ENCODE data around the gene PPFIA4. TPM values are rescaled to one million over a fixed set of nuclear protein-coding genes. Genes with fewer than 3 reads are reported as not detected.

Gene PPFIA4
- polyA plus RNA-seq, 1 of the 3 experiments (the other 2 are of a cell fraction) = 4.4 TPM

DNA sequence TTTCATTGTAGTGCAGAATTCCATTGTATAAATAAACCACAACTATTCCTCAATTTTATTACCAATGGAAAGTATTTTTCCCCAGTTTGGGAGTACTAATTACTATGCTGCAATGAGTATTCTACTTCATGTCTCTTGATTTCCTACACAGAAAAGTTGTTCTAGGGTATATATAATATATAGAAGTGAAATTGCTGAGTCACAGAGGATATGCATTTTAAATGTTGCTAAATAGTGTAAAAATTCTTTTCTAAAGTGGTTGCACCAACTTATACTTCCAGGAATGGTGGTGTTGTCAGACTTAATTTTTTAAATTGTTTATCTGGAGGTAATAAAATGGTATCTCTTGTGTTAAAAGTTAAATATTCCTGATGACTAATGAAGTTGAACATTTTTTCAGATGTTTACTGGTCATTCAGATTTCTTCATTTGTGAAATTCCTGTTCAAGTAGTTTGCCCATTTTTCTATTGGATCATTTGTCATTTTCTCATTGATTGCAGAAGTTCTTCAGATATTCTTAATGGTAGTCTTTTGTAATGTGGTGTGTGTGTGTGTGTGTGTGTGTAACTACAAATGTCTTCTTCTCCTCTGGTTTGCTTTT lies 78.6 kb downstream of the PPFIA4 start:
- POLR2A ChIA-PET = no interaction called here
- no peaks in the 10 kb centered on the region; a peak in 1 of 4 replicates for H3K4me1 ChIP-seq (ENCODE audit: control insufficient read depth in 1 of 2, insufficient read depth in 2 of 2, low read depth in 1 of 2, low read length in 1 of 2)
- H3K36me3 ChIP-seq (replicated peaks in 1 of 2; ENCODE audit: control insufficient read depth in 1 of 2, insufficient read depth in 2 of 2, low read length in 1 of 2) = peaks cover 0 to 5% of the 10 kb centered on the region in 2 experiments
- TF ChIP-seq SMC3 (IDR thresholded peaks at IDR 0.05; ENCODE audit: low read depth, low read length) = no peak
- TF ChIP-seq, protein P1, sequence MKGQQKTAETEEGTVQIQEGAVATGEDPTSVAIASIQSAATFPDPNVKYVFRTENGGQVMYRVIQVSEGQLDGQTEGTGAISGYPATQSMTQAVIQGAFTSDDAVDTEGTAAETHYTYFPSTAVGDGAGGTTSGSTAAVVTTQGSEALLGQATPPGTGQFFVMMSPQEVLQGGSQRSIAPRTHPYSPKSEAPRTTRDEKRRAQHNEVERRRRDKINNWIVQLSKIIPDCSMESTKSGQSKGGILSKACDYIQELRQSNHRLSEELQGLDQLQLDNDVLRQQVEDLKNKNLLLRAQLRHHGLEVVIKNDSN (IDR thresholded peaks at IDR 0.05; ENCODE audit: borderline replicate concordance, low read depth) = no peak
- H3K4me2 ChIP-seq = no peak overlapping the region
- no peaks in the 10 kb centered on the region for H3F3A ChIP-seq (replicated peaks; ENCODE audit: insufficient read depth)
- H3K9ac ChIP-seq = no peak overlapping the region
- no peak overlapping the region for H2AFZ ChIP-seq (ENCODE audit: low read depth)
- no peaks in the 10 kb centered on the region for H3K9me3 ChIP-seq
- peaks cover 25% of the 10 kb centered on the region for H3K27me3 ChIP-seq (ENCODE audit: insufficient read depth)
- H3K79me2 ChIP-seq (ENCODE audit: insufficient read depth) = no peaks in the 10 kb centered on the region
- H4K20me1 ChIP-seq (ENCODE audit: insufficient read depth) = no peaks in the 10 kb centered on the region
- no peak overlapping the region for H3K27ac ChIP-seq (ENCODE audit: low read depth in 2 of 2, low read length in 1 of 2)
- H3K4me3 ChIP-seq (ENCODE audit: low read depth in 2 of 2, low read length in 1 of 2) = no peak overlapping the region
- CTCF ChIA-PET = interaction anchor here (3.5 kb wide), 1 partner anchor 162 kb away, joined by 9 read pairs; no protein-coding TSS in a partner anchor
- DNase-seq = no peak
- no peaks in the 10 kb centered on the region for H3K9me2 ChIP-seq

DNA sequence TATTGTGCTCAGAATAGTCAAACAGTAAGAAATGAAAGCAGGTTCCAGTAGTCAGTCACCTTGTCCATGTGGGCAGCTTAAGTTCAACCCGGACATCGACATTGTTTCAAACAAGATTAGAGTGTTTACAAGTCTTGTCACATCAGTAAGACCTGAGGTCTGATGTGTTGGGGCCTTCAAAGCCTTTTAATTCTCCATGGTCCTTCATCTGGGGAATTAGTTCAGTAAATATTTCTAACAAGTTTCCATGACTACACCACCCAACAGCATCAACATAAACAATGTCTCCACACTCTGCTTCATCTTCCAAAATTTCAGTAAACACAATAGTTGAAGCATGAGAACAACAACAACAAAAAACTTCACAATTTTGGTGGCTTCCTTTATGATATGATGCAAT lies 86.2 kb downstream of the PPFIA4 start:
- Histone ChIP-seq H3K4me1 (ENCODE audit: control insufficient read depth in 1 of 2, insufficient read depth in 2 of 2, low read depth in 1 of 2, low read length in 1 of 2) (no peaks in the 10 kb centered on the region; a peak in 1 of 4 replicates), H3F3A (replicated peaks; ENCODE audit: insufficient read depth) (no peaks in the 10 kb centered on the region), H3K36me3 (replicated peaks in 1 of 2; ENCODE audit: control insufficient read depth in 1 of 2, insufficient read depth in 2 of 2, low read length in 1 of 2) (no peaks in the 10 kb centered on the region), H3K27ac (ENCODE audit: low read depth in 2 of 2, low read length in 1 of 2) (no peak overlapping the region), H3K4me2 (no peak overlapping the region), H3K79me2 (ENCODE audit: insufficient read depth) (no peaks in the 10 kb centered on the region), H3K9me2 (no peaks in the 10 kb centered on the region), H3K4me3 (ENCODE audit: low read depth in 2 of 2, low read length in 1 of 2) (no peak overlapping the region), H4K20me1 (ENCODE audit: insufficient read depth) (no peaks in the 10 kb centered on the region), H3K9ac (no peak overlapping the region), H3K9me3 (no peaks in the 10 kb centered on the region), H2AFZ (ENCODE audit: low read depth) (no peak overlapping the region), H3K27me3 (ENCODE audit: insufficient read depth) (peaks cover 35% of the 10 kb centered on the region)
- TF ChIP-seq, protein P2, sequence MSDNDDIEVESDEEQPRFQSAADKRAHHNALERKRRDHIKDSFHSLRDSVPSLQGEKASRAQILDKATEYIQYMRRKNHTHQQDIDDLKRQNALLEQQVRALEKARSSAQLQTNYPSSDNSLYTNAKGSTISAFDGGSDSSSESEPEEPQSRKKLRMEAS (IDR thresholded peaks at IDR 0.05; ENCODE audit: low read depth) = no peak
- TF ChIP-seq RFX5 (IDR thresholded peaks at IDR 0.05; ENCODE audit: low read length) (no peak), FOSL2 (IDR thresholded peaks at IDR 0.05; ENCODE audit: borderline replicate concordance, low read depth) (no peak), RXRA (IDR thresholded peaks at IDR 0.05; ENCODE audit: borderline replicate concordance, low read depth) (no peak), YY1 (IDR thresholded peaks at IDR 0.05; ENCODE audit: low read depth) (no peak), MXI1 (IDR thresholded peaks at IDR 0.05; ENCODE audit: low read depth, low read length) (no peak), RAD21 (IDR thresholded peaks at IDR 0.05; ENCODE audit: low read length) (no peak), TAF1 (IDR thresholded peaks at IDR 0.05; ENCODE audit: borderline replicate concordance, low read depth, low read length) (no peak), FOXJ3 (CRISPR knock-in tag; IDR thresholded peaks at IDR 0.05) (no peak)
- TF ChIP-seq, protein P3, sequence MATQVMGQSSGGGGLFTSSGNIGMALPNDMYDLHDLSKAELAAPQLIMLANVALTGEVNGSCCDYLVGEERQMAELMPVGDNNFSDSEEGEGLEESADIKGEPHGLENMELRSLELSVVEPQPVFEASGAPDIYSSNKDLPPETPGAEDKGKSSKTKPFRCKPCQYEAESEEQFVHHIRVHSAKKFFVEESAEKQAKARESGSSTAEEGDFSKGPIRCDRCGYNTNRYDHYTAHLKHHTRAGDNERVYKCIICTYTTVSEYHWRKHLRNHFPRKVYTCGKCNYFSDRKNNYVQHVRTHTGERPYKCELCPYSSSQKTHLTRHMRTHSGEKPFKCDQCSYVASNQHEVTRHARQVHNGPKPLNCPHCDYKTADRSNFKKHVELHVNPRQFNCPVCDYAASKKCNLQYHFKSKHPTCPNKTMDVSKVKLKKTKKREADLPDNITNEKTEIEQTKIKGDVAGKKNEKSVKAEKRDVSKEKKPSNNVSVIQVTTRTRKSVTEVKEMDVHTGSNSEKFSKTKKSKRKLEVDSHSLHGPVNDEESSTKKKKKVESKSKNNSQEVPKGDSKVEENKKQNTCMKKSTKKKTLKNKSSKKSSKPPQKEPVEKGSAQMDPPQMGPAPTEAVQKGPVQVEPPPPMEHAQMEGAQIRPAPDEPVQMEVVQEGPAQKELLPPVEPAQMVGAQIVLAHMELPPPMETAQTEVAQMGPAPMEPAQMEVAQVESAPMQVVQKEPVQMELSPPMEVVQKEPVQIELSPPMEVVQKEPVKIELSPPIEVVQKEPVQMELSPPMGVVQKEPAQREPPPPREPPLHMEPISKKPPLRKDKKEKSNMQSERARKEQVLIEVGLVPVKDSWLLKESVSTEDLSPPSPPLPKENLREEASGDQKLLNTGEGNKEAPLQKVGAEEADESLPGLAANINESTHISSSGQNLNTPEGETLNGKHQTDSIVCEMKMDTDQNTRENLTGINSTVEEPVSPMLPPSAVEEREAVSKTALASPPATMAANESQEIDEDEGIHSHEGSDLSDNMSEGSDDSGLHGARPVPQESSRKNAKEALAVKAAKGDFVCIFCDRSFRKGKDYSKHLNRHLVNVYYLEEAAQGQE (IDR thresholded peaks at IDR 0.05; ENCODE audit: low read depth, low read length) = no peak
- TF ChIP-seq, protein P4, sequence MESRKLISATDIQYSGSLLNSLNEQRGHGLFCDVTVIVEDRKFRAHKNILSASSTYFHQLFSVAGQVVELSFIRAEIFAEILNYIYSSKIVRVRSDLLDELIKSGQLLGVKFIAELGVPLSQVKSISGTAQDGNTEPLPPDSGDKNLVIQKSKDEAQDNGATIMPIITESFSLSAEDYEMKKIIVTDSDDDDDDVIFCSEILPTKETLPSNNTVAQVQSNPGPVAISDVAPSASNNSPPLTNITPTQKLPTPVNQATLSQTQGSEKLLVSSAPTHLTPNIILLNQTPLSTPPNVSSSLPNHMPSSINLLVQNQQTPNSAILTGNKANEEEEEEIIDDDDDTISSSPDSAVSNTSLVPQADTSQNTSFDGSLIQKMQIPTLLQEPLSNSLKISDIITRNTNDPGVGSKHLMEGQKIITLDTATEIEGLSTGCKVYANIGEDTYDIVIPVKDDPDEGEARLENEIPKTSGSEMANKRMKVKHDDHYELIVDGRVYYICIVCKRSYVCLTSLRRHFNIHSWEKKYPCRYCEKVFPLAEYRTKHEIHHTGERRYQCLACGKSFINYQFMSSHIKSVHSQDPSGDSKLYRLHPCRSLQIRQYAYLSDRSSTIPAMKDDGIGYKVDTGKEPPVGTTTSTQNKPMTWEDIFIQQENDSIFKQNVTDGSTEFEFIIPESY (IDR thresholded peaks at IDR 0.05; ENCODE audit: borderline replicate concordance, low read depth) = no peak
- ChIA-PET CTCF (interaction anchor here (1.4 to 26.1 kb wide), 5 partner anchors 11 to 157 kb away, joined by 3 to 396 read pairs (median 43); no protein-coding TSS in a partner anchor), POLR2A (no interaction called here)
- no peak for DNase-seq
- WGBS (ENCODE audit: low lambda C conversion rate) = 69% methylated on average over 2 of the region's 2 CpGs
